ENCODE results near the gene IP6K1.
"Not testable (repeated sequence)": the region's sequence is repeated elsewhere in the genome, so short reads cannot be mapped to it uniquely, and the experiment has no call there.

Gene IP6K1

GRCh38 chr3:49761661-49762060 lies 24.7 kb downstream of the IP6K1 start:
- no peak for DNase-seq

- DNase-seq, result no peak
Measured at GRCh38 chr3:49759226-49759625, 27.1 kb downstream of the IP6K1 start.

- DNase-seq, result no peak
Measured at GRCh38 chr3:49757197-49757596, 29.1 kb downstream of the IP6K1 start.

GRCh38 chr3:49756036-49756435 lies 30.3 kb downstream of the IP6K1 start:
- no peak for DNase-seq

- DNase-seq, result no peak
Measured at GRCh38 chr3:49754536-49754935, 31.8 kb downstream of the IP6K1 start.

GRCh38 chr3:49751501-49751900 lies 34.8 kb downstream of the IP6K1 start:
- DNase-seq, result no peak

- no peak for DNase-seq
Measured at GRCh38 chr3:49750056-49750455, 36.3 kb downstream of the IP6K1 start.

- not testable (repeated sequence) for DNase-seq
Measured at GRCh38 chr3:49748874-49749273, 37.5 kb downstream of the IP6K1 start.

- DNase-seq, result no peak
Measured at GRCh38 chr3:49747792-49748480, 38.4 kb downstream of the IP6K1 start.

- DNase-seq, result no peak
Measured at GRCh38 chr3:49745986-49746385, 40.4 kb downstream of the IP6K1 start.

- no peak for DNase-seq
Measured at GRCh38 chr3:49740427-49740826, 45.9 kb downstream of the IP6K1 start.

- DNase-seq, result no peak
Measured at GRCh38 chr3:49738067-49738713, 48.2 kb downstream of the IP6K1 start.

- DNase-seq, result no peak
Measured at GRCh38 chr3:49734752-49735151, 51.6 kb downstream of the IP6K1 start.

GRCh38 chr3:49733551-49733950 lies 52.8 kb downstream of the IP6K1 start:
- DNase-seq, result no peak

GRCh38 chr3:49732597-49732996 lies 53.7 kb downstream of the IP6K1 start:
- DNase-seq, result no peak

- no peak for DNase-seq
Measured at GRCh38 chr3:49729966-49730609, 56.3 kb downstream of the IP6K1 start.

- no peak for DNase-seq
Measured at GRCh38 chr3:49727924-49728361, 58.4 kb downstream of the IP6K1 start.

GRCh38 chr3:49727154-49727923 lies 59.0 kb downstream of the IP6K1 start:
- DNase-seq, result no peak

GRCh38 chr3:49725906-49726681 lies 60.2 kb downstream of the IP6K1 start:
- peak; percentile 10 for DNase-seq

- peak; percentile 3 for DNase-seq
Measured at GRCh38 chr3:49724586-49724985, 61.8 kb downstream of the IP6K1 start.

- peak; percentile 85 for DNase-seq
Measured at GRCh38 chr3:49723628-49724551, 62.5 kb downstream of the IP6K1 start, which contains the start of gene GMPPB. Gene GMPPB (minus strand): TSS chr3:49723951. CDS start chr3:49723726, 225 bp downstream.

Measured in NCI-H1105 treated with DMSO at 0.1 percent for 48 hours (cell line).